GM12875 (cell line): Measurements from ENCODE around the gene TP63.

Source experiments
- H3K4me3 ChIP-seq: one replicate; pipeline ENCODE4 v1.5.1; 2011; ENCODE audit warnings: low read depth, low read length, control low read depth
- TF ChIP-seq, protein P1 (sequence below): IDR thresholded peaks from 2 replicates; pipeline ENCODE4 v1.5.1; 2011; ENCODE audit warnings: low read depth, mild to moderate bottlenecking, control low read depth, inconsistent platforms, low read length, moderate library complexity, borderline replicate concordance; ENCODE audit not compliant: insufficient read depth

TP63 gene

DNA sequence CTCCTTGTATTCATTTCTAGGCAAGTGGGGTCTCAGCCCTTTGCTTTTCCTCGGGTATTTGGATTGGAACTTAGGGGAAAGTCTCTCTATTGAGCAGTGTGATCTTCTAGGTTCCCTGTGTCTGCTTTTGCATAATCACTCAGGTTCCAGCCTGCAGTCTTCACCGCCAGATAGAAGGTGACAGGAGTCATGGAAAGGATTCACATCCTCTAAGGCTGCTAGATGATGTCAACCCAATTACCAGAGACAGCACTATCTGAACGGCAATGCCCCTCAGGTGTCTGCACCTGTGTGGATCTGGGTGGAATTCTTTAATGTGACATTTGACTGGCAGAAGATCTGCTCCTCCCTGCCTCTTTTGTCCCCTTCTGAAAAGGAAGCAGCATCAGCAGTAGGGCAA is 311.8 kb downstream of the TP63 start:
- TF ChIP-seq, protein P1, sequence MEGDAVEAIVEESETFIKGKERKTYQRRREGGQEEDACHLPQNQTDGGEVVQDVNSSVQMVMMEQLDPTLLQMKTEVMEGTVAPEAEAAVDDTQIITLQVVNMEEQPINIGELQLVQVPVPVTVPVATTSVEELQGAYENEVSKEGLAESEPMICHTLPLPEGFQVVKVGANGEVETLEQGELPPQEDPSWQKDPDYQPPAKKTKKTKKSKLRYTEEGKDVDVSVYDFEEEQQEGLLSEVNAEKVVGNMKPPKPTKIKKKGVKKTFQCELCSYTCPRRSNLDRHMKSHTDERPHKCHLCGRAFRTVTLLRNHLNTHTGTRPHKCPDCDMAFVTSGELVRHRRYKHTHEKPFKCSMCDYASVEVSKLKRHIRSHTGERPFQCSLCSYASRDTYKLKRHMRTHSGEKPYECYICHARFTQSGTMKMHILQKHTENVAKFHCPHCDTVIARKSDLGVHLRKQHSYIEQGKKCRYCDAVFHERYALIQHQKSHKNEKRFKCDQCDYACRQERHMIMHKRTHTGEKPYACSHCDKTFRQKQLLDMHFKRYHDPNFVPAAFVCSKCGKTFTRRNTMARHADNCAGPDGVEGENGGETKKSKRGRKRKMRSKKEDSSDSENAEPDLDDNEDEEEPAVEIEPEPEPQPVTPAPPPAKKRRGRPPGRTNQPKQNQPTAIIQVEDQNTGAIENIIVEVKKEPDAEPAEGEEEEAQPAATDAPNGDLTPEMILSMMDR: no peak
- H3K4me3 ChIP-seq: no peak overlapping the region

DNA sequence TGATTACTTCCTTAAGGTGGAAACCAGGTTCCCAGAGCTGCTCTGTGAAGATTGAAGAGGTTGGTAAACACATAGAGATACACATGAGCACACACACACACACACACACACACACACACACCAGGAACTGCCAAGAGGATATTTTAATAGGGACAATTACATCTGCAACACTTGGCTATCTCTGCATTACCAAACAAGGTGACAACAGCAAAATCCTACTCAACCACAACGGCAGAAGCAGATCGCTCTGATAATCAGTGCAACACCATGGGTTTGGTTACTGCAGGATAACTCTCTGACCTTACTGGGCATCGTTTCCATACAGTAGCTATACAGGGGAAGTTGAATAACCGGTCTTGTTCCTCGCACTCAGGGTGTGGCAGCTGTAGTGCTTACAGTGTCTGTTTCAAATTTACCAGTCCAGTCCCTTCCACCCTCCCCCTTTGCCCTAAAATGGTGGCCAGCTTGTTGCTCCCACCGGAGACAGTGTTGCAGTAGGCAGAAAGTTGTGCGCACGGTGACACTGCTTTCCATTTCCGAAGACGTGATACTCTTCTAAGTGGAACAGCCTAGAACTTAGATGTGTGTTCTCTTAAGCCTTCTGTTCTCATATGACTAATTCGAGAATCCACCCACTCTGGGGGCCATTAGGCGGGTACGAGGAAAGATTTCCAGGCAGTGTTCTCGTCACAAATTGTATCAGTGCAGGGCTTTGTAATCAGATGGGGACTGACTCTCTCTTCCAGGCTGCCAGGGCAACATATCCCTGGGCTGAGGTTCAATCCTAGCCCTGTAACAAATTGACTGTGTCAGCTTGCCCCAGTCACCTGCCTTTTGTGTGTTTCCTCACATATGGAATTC is 313.3 kb downstream of the TP63 start:
- no peak overlapping the region for H3K4me3 ChIP-seq
- TF ChIP-seq, protein P1: no peak

DNA sequence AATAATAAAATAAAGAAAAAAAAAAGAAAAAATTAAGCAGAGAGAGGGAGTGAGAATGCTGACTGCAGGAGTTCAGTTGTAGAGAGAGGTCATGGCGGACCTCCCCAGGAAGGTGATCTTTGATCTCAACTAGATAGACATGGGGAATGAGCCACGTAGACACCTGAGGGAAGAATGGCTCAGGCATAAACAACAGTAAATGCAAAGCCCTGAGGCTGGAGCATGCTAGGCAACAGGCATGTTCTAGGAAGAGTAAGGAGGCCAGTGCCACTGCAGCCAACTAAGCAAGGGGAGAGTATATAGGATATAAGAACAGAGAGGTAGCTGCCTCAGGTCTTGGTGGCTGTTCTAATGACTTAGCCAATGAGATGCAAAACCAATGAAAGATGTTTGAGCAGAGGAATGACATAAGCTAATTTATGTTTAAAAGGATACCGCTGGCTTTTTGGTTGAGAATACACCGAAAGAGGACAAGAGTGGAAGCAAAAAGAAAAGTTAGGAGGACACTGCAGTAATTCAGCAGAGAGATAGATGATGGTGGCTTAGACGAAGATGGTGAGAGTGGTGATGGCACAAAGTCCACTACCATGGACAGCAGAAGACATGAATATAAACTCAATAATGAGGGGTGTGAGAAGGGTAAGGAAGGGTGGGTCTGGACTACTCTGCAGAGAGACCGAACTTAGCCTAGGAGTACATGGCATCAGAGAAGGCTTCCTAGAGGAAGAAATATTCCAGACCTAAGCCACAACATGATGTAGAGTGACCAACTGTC is 314.9 kb downstream of the TP63 start:
- TF ChIP-seq, protein P1: no peak
- H3K4me3 ChIP-seq: no peak overlapping the region
